Hindlimb muscle (tissue), 1 donor: ENCODE results near the gene PIM1. TPM values are rescaled to one million over a fixed set of nuclear protein-coding genes. Genes with fewer than 3 reads are reported as not detected.

Experiments used
- DNase-seq: peaks from one replicate; pipeline ENCODE4 v3.0.0-alpha.2; 2013
- polyA plus RNA-seq: library from polyadenylated mRNA; unstranded; fragments of 120-200 nt; gene quantifications from one replicate; pipeline ENCODE4 v1.2.1, GENCODE V29; 2013; ENCODE audit not compliant: insufficient read length

Gene PIM1
- polyA plus RNA-seq, 1 donor, result 21.7 TPM

DNA sequence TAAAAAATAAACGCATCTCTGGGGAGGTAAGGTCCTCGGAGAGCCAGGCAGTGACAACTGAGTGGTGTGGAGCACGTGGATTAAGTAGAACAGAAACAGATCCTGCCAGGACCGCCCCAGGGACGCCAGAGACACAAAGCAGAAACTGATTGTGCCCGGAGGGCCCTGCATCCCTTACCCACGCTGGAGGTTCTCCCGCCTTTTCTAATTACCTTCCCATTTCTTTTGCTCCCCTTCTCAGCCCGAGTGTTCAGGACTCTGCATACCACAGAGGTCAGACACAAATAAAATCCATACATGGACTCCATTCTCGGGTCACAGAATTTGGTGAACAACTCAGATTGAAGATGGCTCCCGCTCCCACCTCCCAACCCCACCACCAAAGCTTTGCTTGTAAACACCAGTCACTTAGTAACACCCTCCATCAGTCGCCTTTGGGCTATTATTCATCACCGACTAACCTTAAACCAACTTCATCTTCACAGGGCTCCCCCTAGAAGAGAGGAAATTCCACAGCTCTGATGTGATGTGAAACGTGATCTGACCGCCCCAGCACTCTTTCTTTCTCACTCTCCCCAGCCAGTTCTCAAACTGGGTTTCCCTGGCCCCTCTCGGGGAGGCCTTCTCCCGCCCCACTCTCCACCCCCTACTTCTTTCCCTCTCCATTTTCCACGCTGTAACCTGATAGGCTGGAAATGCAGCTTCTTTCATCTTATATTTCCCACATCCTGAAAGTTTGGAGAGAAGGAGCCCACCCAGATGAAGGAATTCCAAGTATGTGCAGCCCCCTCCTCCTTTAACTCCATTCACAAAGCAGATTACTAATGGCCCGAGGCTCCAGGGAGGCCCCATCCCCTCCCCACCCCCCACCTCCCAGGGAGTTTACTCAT, 32.5 kb upstream of the PIM1 start:
- DNase-seq, result no peak

DNA sequence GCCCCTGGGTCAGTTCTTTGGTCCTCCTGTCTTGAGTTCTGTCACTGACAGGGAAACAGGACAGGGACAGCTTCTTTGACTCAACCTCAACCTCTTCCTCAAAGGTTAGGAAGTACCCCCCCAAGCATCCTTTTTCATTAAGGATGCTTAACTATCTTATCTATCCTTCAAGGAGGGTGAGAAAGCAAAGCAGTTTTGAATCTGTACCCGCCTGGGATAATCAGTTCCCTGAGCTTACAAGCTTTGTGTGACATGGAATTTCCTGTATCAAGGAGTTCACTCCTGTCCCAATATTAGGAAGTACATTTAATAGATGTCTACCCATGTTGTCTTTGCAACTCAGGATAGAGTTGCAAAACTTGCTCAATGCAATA, 31.1 kb upstream of the PIM1 start:
- DNase-seq, result no peak

DNA sequence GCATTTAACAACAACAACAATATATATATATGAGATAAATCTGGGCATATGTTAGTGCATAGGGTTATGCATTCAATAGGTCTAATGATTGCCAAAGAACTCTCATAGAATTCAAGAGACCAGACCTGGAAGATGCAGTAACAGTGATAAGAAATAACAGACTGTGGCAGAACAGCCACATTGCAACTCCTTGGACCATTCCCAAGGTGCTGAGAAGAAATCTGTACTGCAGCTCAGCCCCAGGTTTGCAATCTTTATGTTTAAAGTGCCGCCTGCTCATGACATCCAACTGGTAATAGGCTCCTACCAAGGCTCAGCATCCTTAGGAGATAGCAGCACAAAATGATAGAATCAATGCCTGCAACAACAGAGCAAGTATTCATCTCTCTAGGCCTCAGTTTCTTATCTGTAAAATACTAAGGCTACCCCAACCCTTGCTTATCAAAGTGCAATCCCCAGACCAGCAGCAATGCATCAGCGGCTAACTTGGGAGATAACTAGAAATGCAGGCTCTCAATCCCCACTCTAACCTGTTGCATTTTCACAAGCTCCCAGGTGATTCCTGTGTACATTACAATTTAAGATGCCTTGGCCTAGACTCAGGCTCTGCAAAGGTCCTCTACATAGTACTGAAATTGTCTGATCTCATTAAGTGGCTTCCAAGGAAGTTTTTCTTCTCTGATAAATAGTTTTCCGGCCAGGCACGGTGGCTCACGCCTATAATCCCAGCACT, 30.6 kb upstream of the PIM1 start:
- DNase-seq, result no peak

DNA sequence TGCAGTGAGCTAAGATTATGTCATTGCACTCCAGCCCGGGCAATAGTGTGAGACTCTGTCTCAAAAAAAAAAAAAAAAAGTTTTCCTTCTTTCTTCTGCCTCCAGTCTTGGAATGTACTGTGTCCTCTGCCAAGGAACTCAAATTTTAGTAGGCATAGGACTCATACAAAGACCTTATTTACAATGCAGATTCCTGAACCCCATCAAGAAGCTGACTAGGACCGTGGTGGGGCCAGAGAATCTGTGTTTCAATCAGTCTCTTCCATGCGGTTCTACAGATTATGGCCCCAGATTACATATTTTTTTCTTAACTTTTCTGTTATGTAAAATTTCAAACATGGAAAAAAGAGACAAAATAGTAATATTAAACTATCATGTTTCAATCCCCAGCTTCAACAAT, 29.8 kb upstream of the PIM1 start:
- no peak for DNase-seq

DNA sequence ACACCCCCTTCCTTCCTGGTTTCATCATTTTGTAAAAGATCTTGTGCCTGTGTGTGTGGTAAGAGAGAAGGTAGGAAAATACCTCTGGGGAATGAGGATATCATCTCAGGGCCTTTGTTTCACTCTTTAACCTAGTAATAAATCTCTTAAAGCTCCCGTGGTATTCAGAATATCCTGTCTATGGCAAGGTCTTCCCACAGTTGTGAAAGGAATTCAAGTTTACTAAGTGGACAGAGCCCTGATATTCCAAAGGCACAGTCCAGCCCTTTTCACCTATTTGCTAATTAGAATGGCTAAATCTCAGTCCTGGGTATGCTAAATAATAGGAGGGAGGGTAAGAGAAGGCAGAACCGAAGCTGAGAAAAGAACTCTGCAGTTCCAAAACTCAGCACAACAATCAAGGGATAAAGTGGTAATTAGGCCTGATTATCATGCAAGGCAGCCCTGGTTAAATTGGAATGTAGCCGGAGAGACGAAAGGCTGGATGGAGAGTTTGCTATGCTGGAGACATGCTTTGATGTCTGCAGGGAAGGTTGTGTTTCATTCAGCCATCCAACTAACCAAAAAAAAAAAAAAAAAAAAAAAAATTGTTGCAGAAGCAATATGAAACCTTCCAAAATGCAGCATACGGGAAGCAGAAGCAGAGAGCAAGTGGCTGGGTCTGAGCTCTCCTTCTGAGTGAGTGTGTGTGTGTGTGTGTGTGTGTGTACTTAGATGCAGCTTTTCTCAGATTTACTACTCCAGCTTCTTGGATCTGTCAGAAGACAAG, 28.5 kb upstream of the PIM1 start:
- DNase-seq, result peak; percentile 52

DNA sequence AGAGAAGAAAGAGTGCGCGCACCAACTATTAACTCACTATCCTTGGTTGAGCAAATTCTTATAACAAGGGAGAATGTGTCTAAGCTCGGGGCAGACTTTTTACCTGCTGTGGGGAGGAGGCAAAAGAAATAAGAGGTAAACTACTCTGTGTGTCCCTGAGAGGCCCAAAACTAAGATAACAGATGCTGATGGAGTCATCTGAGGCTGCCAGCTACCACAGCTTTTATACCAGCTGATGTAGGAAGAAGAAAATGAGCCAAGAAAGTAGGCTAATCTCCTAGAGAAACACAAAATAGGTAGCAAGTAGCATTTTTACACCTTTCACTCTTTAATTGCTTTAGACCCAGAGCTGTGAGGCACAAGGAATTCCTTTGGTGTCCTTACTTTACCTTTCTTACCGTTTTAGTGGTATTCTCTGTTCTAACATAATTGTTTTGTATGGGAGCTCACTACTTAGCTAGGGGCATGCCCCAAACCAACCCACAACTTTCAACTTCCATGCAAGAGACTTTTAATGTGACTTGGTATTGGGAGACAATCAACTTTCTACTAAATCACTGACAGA, 27.8 kb upstream of the PIM1 start:
- DNase-seq, result no peak

DNA sequence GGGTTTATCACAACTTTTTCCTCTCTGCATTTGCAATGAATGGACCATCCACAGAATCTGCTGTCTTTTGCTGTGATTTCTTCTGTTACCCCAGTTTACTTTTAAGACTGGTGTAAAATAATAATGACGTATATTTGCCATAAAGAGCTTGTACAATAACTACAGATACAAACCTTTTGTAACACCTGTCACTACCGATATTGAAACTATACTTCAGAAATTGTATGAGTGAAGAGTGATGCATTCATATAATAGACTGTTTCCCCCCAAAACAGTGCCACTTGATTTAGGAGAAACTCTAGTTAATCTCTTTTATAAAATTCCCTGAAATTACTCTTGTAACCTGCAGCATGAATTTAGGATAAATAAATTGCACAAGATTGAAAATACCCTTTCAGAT, 26.4 kb upstream of the PIM1 start:
- no peak for DNase-seq

DNA sequence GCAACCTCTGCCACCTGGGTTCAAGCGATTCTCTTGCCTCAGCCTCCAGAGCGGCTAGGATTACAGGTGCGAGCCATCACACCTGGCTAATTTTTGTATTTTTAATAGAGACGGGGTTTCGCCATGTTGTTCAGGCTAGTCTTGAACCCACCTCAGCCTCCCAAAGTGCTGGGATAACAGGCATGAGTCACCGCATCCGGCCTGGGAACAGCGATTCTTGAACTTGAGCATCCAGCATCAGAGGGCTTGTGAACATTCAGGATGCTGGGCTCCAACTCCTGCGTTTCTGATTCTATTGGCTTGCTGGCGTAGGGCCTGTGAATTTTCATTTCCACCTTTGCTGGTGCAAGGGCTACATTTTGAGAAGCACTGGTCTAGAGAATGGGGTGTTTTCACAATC, 24.5 kb upstream of the PIM1 start:
- DNase-seq, result no peak

DNA sequence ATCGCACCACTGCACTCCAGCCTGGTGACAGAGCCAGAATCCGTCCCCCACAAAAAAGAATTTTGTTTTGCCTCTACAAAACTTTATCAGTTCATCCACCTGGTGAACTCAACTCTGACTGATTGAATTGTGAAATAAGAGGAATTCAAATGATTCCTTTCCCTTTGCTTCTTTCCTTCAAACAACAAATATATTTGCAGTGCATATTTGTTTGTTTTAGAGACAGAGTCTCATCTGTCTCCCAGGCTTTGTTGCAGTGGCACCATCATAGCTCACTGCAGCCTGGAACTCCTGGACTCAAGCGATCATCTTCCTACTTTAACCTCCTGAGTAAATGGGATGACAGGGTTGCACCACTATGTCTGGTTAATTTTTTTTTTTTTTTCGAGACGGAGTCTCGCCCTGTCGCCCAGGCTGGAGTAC, 23.2 kb upstream of the PIM1 start:
- DNase-seq, result no peak

DNA sequence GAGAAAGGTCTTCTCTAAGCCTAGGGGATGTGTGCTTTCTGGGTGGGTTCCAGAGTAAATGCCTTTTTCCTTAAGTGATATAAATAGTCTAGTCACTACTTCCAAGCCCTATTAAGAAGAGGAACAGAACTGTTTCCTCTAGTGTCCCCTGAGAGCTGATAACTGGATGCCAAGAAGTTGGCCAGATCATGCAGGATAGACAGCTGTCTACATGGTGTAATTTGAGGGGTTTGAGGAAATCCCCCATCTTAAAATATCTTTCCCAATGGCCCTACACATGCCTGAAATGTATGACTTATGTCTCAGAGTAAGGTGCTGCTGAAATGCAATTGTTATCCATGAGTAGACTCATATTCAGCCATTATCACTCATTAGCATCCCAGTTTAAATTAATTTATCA, 20.2 kb upstream of the PIM1 start:
- no peak for DNase-seq

DNA sequence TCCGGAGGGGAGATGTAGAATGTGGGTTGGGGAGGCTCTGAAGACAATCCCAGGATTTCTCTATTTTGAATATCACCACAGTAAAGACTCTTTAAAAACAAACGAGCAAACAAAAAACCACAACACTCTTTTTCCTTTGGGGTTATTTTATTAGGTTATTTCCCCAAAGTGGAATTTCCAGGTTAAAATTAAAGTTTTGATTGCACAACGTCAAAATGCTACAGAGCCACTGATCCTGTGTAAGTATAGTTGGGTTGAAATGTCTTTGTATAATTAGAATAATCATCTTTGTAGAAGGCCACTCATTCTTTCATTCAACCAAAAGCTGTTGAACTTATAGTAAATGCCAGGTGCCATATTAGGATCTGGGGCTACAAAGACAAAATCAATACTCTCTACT, 19.6 kb upstream of the PIM1 start:
- no peak for DNase-seq

DNA sequence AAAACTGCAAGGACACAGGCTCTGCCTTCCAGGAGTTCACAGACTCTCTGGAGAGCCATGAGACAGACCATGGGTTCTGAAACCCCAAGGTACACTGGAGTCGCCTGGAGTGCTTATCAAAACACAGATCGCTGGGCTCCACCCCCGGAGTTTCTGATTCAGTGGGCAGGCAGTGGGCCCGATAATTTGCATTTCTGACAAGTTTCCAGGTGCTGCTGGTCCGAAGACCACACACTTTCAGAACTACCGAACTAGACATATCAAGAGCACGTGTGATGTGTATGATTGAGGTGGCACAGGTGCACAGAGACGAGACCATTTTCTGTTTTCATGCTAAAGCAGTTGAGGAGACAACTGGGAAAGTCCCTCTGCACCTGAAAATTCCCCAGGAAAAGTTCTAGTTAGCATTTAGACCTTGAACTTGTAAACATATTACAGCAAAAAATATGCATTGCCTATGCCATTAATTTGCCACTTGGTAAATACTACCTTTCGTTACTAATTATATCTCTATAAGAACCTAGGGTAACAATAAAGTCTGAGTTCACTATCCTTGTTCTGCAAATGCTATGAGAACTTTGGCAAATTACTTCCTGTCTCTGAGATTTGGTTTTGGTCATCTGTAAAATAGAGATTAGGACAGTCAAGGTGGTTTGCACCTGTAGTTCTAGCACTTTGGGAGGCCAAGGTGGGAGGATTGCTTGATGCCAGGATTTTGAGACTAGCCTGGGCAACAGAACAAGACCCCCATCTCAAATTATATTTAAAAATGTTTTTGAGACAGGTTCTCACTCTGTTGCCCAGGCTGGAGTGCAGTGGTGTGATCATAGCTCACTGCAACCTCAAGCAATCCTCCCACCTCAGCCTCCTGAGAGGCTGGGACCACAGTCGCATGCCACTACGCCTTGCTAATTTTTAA, 14.3 kb upstream of the PIM1 start:
- DNase-seq, result no peak

DNA sequence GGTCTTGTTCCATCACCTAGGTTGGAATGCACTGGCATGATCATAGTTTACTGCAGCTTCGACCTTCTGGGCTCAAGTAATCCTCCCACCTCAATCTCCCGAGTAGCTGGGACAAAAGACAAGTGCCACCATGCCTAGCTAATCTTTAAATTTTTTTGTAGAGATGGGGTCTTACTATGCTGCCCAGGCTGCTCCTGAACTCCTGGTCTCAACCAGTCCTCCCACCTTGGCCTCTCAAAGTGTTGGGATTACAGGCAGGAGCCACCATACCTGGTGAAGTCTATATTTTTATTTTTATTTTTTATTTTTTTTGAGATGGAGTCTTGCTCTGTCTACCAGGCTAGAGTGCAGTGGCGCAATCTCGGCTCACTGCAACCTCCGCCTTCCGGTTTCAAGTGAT, 11.4 kb upstream of the PIM1 start:
- no peak for DNase-seq

DNA sequence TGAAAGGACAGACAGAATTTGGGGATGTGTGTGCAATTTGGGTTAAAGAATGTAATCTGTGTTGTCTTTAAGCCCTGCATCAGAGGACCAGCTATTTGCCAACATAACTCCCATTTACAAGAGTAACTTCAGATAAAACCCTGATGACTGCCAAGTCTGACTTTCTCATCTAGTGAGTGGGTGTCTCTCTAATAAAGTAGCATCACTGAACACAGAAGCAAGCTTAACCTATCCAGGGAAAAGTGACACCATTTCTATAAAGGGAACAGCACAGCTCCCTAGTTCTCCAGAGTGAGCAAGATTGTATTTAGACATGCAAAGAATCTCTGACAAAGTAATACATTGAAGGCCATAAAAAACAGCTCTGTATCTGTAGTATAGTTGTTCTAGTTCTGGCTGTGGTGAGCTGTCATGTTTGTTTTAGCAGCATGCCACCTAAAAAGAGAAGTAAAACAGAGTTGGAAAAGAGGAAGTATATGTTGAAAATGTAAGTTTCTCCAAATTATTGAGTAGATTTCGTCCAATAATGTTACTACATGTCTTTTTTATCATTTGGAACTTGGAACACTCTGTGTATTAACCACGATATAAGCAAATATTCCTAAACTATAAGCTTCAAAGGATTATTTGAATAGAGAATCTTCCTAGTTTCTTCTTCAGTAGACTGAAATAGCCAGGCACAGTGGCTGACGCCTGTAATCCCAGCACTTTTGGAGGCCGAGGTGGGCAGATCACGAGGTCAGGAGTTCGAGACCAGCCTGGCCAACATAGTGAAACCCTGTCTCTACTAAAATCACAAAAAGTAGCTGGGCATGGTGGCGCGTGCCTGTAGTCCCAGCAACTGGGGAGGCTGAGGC, 8.8 kb upstream of the PIM1 start:
- DNase-seq, result no peak

DNA sequence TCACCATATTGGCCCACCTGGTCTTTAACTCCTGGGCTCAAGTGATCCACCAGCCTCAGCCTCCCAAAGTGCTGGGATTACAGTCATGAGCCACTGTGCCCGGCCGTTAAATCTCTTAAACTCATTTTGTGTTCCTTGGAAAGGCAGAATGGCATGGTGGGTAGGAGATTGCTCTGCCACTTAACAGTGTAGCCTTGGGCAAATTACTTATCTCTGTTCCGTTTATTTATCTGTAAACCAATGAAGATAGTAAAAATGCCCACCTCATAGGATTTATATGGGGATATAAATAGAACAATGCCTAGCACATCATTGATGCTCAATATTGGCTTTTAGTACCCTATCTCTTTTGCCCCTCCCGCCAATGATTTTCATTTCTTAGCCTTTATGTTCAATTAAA, 7.2 kb upstream of the PIM1 start:
- no peak for DNase-seq

DNA sequence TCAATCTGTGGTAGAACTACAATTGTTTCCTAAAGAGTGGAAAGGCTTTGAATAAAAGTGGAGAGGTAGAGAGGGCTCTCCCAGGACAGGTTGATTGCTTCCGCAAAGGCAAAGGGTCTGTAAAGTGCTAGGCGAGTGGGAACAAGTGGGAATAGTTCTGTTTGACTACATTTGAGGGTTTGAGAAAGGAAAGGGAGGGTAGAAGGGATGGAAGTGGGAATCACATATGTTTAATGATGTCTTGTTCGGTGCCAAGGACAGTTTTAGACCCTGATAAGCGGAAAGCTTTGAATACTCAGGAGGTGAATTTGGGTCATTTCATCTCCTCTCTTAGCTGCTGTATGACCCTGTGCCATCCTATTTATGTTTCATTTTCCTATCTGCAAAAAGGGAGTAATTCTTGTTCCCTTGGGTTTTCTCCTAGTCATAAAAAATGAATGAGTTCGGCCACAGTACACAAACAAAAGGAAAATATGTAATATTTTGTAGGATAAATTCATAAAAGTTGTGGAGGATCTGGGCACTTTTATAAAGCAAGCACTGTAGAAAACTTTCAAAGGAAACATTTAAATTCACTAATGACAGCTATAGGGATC, 1.7 kb upstream of the PIM1 start:
- DNase-seq, result no peak

DNA sequence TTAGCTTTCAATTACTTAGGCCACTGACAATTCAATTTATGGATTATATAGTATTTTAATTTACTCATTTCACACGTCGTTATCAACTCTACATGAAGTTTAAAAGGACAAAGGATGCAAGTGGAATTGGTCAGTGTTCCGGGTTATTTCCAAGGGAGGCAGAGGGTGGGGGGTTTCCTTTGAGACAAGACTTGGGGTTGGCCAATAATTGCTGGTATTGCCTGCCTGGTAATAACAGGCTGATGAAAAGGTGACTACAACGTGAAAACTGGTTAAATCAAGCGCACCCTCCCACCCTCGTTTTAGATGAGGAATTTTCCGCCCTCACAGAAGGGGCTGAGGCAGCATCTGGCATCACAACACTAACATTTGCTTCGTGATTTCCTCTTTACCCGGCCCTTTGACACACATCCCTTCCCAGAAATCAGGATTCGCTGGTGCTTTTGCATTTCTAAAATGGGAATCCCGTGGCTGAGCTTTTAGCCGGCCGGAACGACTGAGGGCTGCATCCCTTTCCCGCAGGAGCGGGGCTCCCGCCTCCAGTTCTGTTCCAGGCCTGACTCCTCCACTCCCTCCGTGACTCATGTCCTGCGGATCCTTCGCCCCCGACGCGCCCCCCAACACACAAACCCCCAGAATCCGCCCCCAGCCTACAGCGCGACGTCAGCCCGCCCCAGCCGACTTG, 999 bp upstream of the PIM1 start:
- no peak for DNase-seq

DNA sequence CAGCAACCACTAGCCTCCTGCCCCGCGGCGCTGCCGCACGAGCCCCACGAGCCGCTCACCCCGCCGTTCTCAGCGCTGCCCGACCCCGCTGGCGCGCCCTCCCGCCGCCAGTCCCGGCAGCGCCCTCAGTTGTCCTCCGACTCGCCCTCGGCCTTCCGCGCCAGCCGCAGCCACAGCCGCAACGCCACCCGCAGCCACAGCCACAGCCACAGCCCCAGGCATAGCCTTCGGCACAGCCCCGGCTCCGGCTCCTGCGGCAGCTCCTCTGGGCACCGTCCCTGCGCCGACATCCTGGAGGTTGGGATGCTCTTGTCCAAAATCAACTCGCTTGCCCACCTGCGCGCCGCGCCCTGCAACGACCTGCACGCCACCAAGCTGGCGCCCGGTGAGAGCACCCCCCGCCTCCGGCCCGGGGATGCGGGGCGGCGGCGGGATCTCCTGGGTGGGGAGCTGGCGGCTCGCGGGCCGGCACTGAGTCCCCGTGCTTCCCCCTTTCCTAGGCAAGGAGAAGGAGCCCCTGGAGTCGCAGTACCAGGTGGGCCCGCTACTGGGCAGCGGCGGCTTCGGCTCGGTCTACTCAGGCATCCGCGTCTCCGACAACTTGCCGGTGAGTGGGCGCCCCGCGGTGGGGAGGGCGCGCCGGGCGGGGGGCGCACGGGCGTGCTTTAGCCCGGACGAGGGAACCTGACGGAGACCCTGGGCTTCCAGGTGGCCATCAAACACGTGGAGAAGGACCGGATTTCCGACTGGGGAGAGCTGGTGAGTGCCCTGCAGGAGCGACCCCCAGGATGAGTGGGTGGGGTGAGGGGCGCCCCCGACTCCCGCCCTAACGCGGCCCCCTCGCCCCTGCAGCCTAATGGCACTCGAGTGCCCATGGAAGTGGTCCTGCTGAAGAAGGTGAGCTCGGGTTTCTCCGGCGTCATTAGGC, 585 bp downstream of the PIM1 start:
- DNase-seq, result peak; percentile 32
